K562 (cell line): ENCODE measurements around the gene NCOR2.

Source experiments
- BHLHE40 ChIP-seq: IDR thresholded peaks from 2 replicates; pipeline ENCODE4 v1.6.1; 2011; ENCODE audit warnings: low read length, improper control_type of control experiment
- TCF7L2 ChIP-seq: fragments of 150-350 bp; IDR thresholded peaks from 2 replicates; pipeline ENCODE4 v1.6.1; 2016; ENCODE audit warnings: low read depth, mild to moderate bottlenecking, low read length, moderate library complexity
- ZNF280B ChIP-seq: fragments of 250-450 bp; sonication (Bioruptor Pico); IDR thresholded peaks from 2 replicates; pipeline ENCODE4 v1.5.1; 2021; ENCODE audit warnings: mild to moderate bottlenecking
- TF ChIP-seq, protein P1 (sequence below), 3 experiments: IDR thresholded peaks in 2 of 3; conservative IDR thresholded peaks in 1 of 3; 2 replicates each; pipeline ENCODE4 v1.5.1; 2011 to 2012; ENCODE audit warnings: low read length in 3 of 3, mild to moderate bottlenecking in 3 of 3, control low read depth in 2 of 3, improper control_type of control experiment in 1 of 3, inconsistent platforms in 1 of 3, low read depth in 1 of 3, mixed read lengths in 1 of 3, moderate library complexity in 1 of 3; ENCODE audit not compliant: insufficient read depth in 2 of 3

DNA sequence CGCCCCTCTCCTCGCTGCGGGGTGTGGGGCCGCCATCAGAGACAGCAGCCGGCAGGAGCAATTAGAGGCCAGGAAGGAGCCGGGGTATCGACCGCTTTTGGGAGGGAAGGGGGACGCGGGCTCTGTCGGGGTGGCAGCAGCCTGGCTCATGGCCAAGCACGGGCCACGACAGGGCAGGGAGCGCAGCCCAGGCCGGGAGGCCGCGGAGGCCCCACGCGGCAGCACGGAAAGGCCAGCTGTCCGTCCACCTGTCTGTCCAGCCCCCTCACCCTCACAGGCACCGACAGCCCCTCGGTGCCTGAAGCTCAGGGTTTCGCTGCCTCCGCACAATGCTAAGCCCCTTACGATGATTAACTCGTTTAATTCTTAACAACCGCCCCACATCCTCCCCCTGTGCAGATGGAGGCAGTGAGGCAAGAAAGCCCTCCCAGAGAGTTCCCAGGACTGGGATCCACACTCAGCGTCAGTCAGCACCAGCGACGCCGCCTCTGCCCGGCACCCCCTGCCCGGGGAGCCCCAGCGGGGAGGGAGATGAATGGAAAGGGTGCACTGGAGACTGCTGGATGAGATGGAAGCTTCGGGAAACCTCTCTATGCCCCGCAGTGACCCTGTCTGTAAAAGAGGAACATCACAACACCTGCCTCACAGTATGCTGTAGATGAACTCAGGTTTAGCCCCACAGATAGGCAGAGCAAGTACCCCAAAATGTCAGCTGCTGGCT, 23.7 kb downstream of the NCOR2 start:
- TF ChIP-seq TCF7L2 (no peak), BHLHE40 (no peak), ZNF280B (no peak)
- TF ChIP-seq, protein P1, sequence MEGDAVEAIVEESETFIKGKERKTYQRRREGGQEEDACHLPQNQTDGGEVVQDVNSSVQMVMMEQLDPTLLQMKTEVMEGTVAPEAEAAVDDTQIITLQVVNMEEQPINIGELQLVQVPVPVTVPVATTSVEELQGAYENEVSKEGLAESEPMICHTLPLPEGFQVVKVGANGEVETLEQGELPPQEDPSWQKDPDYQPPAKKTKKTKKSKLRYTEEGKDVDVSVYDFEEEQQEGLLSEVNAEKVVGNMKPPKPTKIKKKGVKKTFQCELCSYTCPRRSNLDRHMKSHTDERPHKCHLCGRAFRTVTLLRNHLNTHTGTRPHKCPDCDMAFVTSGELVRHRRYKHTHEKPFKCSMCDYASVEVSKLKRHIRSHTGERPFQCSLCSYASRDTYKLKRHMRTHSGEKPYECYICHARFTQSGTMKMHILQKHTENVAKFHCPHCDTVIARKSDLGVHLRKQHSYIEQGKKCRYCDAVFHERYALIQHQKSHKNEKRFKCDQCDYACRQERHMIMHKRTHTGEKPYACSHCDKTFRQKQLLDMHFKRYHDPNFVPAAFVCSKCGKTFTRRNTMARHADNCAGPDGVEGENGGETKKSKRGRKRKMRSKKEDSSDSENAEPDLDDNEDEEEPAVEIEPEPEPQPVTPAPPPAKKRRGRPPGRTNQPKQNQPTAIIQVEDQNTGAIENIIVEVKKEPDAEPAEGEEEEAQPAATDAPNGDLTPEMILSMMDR (IDR thresholded peaks at IDR 0.05 in 2 of 3, conservative IDR thresholded peaks at IDR 0.05 in 1 of 3; ENCODE audit: insufficient read depth in 2 of 3, low read depth in 1 of 3, low read length in 3 of 3), result no peak
